Smooth muscle cell (in vitro differentiated cells): ENCODE results near the gene SCP2D1. TPM values are rescaled to one million over a fixed set of nuclear protein-coding genes. Genes with fewer than 3 reads are reported as not detected.

Source experiments
- DNase-seq: peaks from one replicate; lab custom pipeline; 2025; ENCODE audit not compliant: unreplicated experiment; lab: John Stamatoyannopoulos, UW
- H2AFZ ChIP-seq: fragments of 200-600 bp; sonication (generic); 2 replicates; pipeline ENCODE4 v1.6.0; 2016; ENCODE audit warnings: antibody characterized with exemption, low read depth, mild to moderate bottlenecking
- H3F3A ChIP-seq: fragments of 200-600 bp; sonication (generic); 2 replicates; pipeline ENCODE4 v1.6.0; 2017; ENCODE audit warnings: antibody characterized with exemption, low read depth
- H3K27ac ChIP-seq: fragments of 200-600 bp; sonication (generic); 2 replicates; pipeline ENCODE4 v1.5.1; 2016; ENCODE audit warnings: low read depth, mild to moderate bottlenecking
- H3K27me3 ChIP-seq: fragments of 200-600 bp; sonication (generic); 2 replicates; pipeline ENCODE4 v1.6.1; 2016; ENCODE audit warnings: low read depth, mild to moderate bottlenecking
- H3K36me3 ChIP-seq: fragments of 200-600 bp; sonication (generic); 2 replicates; pipeline ENCODE4 v1.5.1; 2016; ENCODE audit warnings: low read depth
- H3K4me1 ChIP-seq: fragments of 200-600 bp; sonication (generic); 2 replicates; pipeline ENCODE4 v1.5.1; 2016; ENCODE audit warnings: low read depth
- H3K4me2 ChIP-seq: fragments of 200-600 bp; sonication (generic); 2 replicates; pipeline ENCODE4 v1.6.0; 2016; ENCODE audit warnings: mild to moderate bottlenecking
- H3K4me3 ChIP-seq: fragments of 200-600 bp; sonication (generic); 2 replicates; pipeline ENCODE4 v1.5.1; 2016; ENCODE audit warnings: mild to moderate bottlenecking
- H3K79me2 ChIP-seq: fragments of 200-600 bp; sonication (generic); 2 replicates; pipeline ENCODE4 v1.6.0; 2016; ENCODE audit warnings: low read depth, mild to moderate bottlenecking
- H3K9ac ChIP-seq: fragments of 200-600 bp; sonication (generic); 2 replicates; pipeline ENCODE4 v1.6.0; 2016; ENCODE audit warnings: low read depth
- H3K9me3 ChIP-seq: fragments of 200-600 bp; sonication (generic); replicated peaks from 2 replicates; pipeline ENCODE4 v1.5.1; 2016; ENCODE audit warnings: low read depth
- H4K20me1 ChIP-seq: fragments of 200-600 bp; sonication (generic); 2 replicates; pipeline ENCODE4 v1.6.0; 2016; ENCODE audit warnings: low read depth
- CTCF ChIP-seq: fragments of 200-600 bp; sonication (generic); IDR thresholded peaks from 2 replicates; pipeline ENCODE4 v1.5.1; 2017; ENCODE audit warnings: borderline replicate concordance, mild to moderate bottlenecking, antibody characterized with exemption; ENCODE audit not compliant: insufficient read depth, poor library complexity, severe bottlenecking
- WGBS: methylation state at CpG from one replicate; pipeline ENCODE4 v1.1.7; 2016; ENCODE audit warnings: low lambda C conversion rate; 5-methylcytosine and 5-hydroxymethylcytosine counted together
- polyA plus RNA-seq: library from polyadenylated mRNA; unstranded; fragments of >200 nt; fragmentation: Nextera tagmentation; extraction: Ambion mirVana; gene quantifications from 2 replicates; pipeline ENCODE4 v1.2.1, GENCODE V29; 2016
- total RNA-seq: library from RNA; depleted of rRNA; stranded (reverse); fragments of >200 nt; gene quantifications from 2 replicates; pipeline ENCODE4 v1.2.3, GENCODE V29; 2014

Gene SCP2D1
- total and polyA plus RNA-seq, 2 experiments from 2014 or later, result not detected

DNA sequence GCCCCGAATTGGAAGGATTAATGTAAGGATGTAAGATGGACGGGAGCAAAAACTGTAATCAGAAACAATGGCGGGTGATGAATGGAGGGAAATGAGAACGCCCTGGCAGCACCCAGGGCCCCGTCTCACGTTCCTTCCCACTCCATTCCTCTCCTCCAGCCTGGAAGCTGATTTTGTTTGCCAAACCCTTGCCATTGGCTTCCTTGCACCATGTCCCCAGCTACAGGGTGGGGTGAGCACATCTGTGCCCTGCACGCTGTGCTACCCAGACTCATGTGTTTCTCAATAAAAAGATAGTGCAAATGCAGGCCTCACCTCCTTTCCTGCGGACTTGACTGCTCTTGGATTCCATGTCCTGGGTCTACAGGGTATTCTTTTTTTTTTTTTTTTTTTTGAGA lies 26.7 kb downstream of the SCP2D1 start:
- H3K4me1 ChIP-seq, result peaks cover 4% of the 10 kb centered on the region
- H3K4me2 ChIP-seq, result no peak overlapping the region
- TF ChIP-seq CTCF, result no peak
- 85% methylated on average over 8 of the region's 8 CpGs for WGBS
- H3K9ac ChIP-seq, result no peak overlapping the region
- no peak overlapping the region for H3K4me3 ChIP-seq
- H3F3A ChIP-seq, result peaks cover 3% of the 10 kb centered on the region
- H3K79me2 ChIP-seq, result no peaks in the 10 kb centered on the region
- no peaks in the 10 kb centered on the region for H4K20me1 ChIP-seq
- no peaks in the 10 kb centered on the region for H3K9me3 ChIP-seq
- DNase-seq, result no peak
- H3K27me3 ChIP-seq, result no peaks in the 10 kb centered on the region
- no peak overlapping the region for H2AFZ ChIP-seq
- no peaks in the 10 kb centered on the region for H3K36me3 ChIP-seq
- H3K27ac ChIP-seq, result no peak overlapping the region

GRCh38 chr20:18845017-18845416 lies 31.4 kb downstream of the SCP2D1 start:
- 63% methylated on average over 5 of the region's 5 CpGs for WGBS

DNA sequence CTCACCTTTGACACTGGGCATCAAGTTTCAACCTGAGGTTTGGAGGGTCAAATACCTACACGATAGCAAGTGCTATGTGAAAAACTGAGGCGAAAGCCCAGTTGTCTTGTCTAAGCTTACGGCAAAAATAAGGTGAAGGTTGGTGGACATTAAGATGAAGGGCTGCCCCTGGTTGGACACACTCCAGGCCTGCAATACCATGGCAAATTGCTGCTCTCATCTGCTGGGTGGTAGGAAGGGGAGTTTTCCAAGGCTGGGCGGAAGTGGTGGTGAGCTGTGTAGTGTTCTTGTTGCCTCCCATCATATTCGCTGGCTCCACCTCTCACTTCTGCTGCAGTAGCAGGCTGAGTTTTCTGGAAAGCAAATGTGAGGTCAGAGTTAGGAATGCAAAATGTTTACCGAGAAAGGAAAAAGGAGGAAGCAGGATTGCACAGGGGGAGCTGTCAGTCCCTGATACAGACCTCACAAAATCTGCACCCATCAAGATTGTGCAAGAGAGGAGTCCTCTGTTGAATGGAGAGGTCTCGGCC lies 33.7 kb downstream of the SCP2D1 start:
- Histone ChIP-seq H3K4me1 (no peaks in the 10 kb centered on the region), H3K9ac (no peak overlapping the region), H3K79me2 (no peaks in the 10 kb centered on the region), H3F3A (no peaks in the 10 kb centered on the region), H3K27ac (no peak overlapping the region), H3K9me3 (no peaks in the 10 kb centered on the region), H4K20me1 (no peaks in the 10 kb centered on the region), H3K27me3 (no peaks in the 10 kb centered on the region), H3K36me3 (no peaks in the 10 kb centered on the region), H3K4me3 (no peak overlapping the region), H3K4me2 (no peak overlapping the region), H2AFZ (no peak overlapping the region)
- DNase-seq, result no peak
- TF ChIP-seq CTCF, result no peak
- 84% methylated on average over 7 of the region's 7 CpGs for WGBS

More at GRCh38 chr20:18845017-18845416, 31.4 kb downstream of the SCP2D1 start:
- no peak overlapping the region for H3K9ac ChIP-seq
- H3K27me3 ChIP-seq, result no peaks in the 10 kb centered on the region
- no peaks in the 10 kb centered on the region for H4K20me1 ChIP-seq
- no peak overlapping the region for H3K27ac ChIP-seq
- H3K4me2 ChIP-seq, result no peak overlapping the region
- H3K36me3 ChIP-seq, result no peaks in the 10 kb centered on the region
- no peak overlapping the region for H3K4me3 ChIP-seq
- H3K4me1 ChIP-seq, result no peaks in the 10 kb centered on the region
- no peak for DNase-seq
- H2AFZ ChIP-seq, result no peak overlapping the region
- no peaks in the 10 kb centered on the region for H3K79me2 ChIP-seq
- TF ChIP-seq CTCF, result no peak
- H3F3A ChIP-seq, result no peaks in the 10 kb centered on the region
- no peaks in the 10 kb centered on the region for H3K9me3 ChIP-seq

DNA sequence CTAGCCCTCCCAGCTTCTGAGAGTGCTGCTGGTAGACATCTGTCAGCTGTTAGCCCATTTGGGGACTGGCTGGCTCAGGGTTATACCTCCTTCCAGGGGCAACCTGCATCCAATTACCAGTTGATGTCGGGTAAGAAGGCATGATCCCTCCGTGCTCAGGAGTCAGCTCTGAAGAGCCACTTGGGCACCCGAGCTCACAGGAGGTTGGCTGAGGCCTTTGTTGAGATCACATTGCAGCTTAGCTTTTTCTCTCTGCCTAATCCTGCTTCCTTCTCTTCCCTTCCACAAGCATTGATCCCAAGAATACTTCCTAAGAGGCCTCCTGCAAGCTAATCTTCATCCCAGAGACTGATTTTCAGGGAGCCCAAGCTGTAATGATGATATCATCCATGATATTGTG lies 35.5 kb downstream of the SCP2D1 start:
- Histone ChIP-seq H3K79me2 (no peaks in the 10 kb centered on the region), H3F3A (no peaks in the 10 kb centered on the region), H3K9ac (no peak overlapping the region), H3K36me3 (no peaks in the 10 kb centered on the region), H4K20me1 (no peaks in the 10 kb centered on the region), H3K4me3 (no peak overlapping the region), H3K27ac (no peak overlapping the region), H3K27me3 (no peaks in the 10 kb centered on the region), H3K4me2 (no peak overlapping the region), H3K9me3 (no peaks in the 10 kb centered on the region), H2AFZ (no peak overlapping the region), H3K4me1 (no peaks in the 10 kb centered on the region)
- no peak for DNase-seq
- 76% methylated on average over 3 of the region's 3 CpGs for WGBS
- TF ChIP-seq CTCF, result no peak
